Diencephalon (tissue), 1 donor: ENCODE data around the gene UGT2B7. TPM values are rescaled to one million over a fixed set of nuclear protein-coding genes. Genes with fewer than 3 reads are reported as not detected.

ENCODE experiments used
- total RNA-seq: library from RNA; depleted of rRNA; stranded (reverse); fragments of >200 nt; gene quantifications from one replicate; pipeline ENCODE4 v1.2.3, GENCODE V29; 2014

Gene UGT2B7
- total RNA-seq, result not detected

GRCh38 chr4:69096111-69096656 lies at the start of gene UGT2B7:
UGT2B7 (plus strand) TSS chr4:69096474; CDS start chr4:69096521, 47 bp downstream.

Other genes with a start within 250 kb of the UGT2B7 start
- gene UGT2A3, start 144.7 kb upstream of the UGT2B7 start, total RNA-seq, result not detected
- not detected for gene UGT2B11, start 118.3 kb downstream of the UGT2B7 start, total RNA-seq
- gene UGT2B28, start 184.0 kb downstream of the UGT2B7 start, total RNA-seq, result not detected